ENCODE data around the gene GNB1L.

- no peak for TF ChIP-seq GATA2 (IDR thresholded peaks at IDR 0.05; ENCODE audit: low read depth, low read length)
- no peak for TF ChIP-seq GATA3 (IDR thresholded peaks at IDR 0.05; ENCODE audit: low read depth, low read length)
Measured at GRCh38 chr22:19741053-19741452, 113.6 kb downstream of the GNB1L start.

Data from SH-SY5Y (cell line).